ENCODE results near the gene TMEM235. TPM values are rescaled to one million over a fixed set of nuclear protein-coding genes. Genes with fewer than 3 reads are reported as not detected.
A peak's percentile ranks its signal among the peaks of the same experiment; 100 is the strongest.

Gene TMEM235
- total and polyA plus RNA-seq, 2 experiments from 2014 or later: not detected

DNA sequence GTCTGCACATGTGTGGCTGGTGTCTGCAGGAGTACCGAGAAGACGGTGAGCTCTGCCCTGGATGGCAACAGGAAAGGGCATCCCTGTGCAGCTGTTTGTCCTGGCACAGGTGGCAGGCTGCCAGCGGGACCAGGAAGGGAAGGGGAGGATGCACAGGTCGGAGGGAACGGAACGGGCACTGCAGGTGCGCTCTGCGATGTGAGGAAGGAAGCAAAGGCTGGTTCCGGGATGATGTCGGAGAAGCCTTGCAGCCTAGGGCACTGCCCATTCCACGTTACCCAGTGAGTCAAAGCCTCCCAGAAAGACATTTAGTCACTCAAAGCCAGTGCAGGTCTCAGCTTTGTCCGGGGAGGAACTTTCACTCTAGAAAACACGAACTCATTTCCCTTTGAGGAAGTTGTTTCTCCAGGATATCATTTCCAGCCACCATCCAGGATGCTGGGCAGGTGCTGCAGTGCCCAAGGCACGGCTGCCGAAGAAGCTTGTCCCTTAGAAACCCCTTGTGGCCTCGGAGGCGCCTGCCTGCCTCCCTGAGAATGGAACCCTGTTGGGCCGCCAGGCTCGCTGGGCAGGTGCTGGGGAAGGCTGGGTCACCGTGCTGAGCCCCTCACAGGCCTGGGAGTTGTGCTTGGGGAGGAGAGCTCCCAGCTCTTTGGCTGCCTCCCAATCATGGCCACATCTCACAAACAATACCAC lies 4.5 kb upstream of the TMEM235 start:
- no peak overlapping the region for H3K27ac Mint-ChIP-seq
- H3K27ac ChIP-seq (ENCODE audit: low read depth): no peak overlapping the region
- peaks cover 11% of the 10 kb centered on the region for H3K36me3 ChIP-seq (ENCODE audit: insufficient read depth)
- peaks cover 17% of the 10 kb centered on the region for H3K27me3 ChIP-seq (ENCODE audit: insufficient read depth)
- H2AFZ ChIP-seq: no peak overlapping the region
- H3K4me2 ChIP-seq: no peak overlapping the region
- no peak for DNase-seq (ENCODE audit: low spot score)
- H3K9me2 ChIP-seq (ENCODE audit: insufficient read depth): no peaks in the 10 kb centered on the region
- peak; percentile 14 for ATAC-seq
- TF ChIP-seq STAT1 (IDR thresholded peaks at IDR 0.05; ENCODE audit: unreplicated experiment): no peak
- no peak for TF ChIP-seq EZH2 (IDR thresholded peaks at IDR 0.05; ENCODE audit: low read depth, unreplicated experiment)
- no peak for TF ChIP-seq ZNF331 (CRISPR knock-in tag; IDR thresholded peaks at IDR 0.05; ENCODE audit: low read depth)
- TF ChIP-seq, protein P1, sequence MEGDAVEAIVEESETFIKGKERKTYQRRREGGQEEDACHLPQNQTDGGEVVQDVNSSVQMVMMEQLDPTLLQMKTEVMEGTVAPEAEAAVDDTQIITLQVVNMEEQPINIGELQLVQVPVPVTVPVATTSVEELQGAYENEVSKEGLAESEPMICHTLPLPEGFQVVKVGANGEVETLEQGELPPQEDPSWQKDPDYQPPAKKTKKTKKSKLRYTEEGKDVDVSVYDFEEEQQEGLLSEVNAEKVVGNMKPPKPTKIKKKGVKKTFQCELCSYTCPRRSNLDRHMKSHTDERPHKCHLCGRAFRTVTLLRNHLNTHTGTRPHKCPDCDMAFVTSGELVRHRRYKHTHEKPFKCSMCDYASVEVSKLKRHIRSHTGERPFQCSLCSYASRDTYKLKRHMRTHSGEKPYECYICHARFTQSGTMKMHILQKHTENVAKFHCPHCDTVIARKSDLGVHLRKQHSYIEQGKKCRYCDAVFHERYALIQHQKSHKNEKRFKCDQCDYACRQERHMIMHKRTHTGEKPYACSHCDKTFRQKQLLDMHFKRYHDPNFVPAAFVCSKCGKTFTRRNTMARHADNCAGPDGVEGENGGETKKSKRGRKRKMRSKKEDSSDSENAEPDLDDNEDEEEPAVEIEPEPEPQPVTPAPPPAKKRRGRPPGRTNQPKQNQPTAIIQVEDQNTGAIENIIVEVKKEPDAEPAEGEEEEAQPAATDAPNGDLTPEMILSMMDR (conservative IDR thresholded peaks at IDR 0.05; ENCODE audit: low read depth in 2 of 2): no peak
- TF ChIP-seq, protein P2, sequence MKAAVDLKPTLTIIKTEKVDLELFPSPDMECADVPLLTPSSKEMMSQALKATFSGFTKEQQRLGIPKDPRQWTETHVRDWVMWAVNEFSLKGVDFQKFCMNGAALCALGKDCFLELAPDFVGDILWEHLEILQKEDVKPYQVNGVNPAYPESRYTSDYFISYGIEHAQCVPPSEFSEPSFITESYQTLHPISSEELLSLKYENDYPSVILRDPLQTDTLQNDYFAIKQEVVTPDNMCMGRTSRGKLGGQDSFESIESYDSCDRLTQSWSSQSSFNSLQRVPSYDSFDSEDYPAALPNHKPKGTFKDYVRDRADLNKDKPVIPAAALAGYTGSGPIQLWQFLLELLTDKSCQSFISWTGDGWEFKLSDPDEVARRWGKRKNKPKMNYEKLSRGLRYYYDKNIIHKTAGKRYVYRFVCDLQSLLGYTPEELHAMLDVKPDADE (IDR thresholded peaks at IDR 0.05): no peak
- no peak for TF ChIP-seq ZNF114 (CRISPR knock-in tag; IDR thresholded peaks at IDR 0.05)
- H3F3A ChIP-seq (replicated peaks; ENCODE audit: low read depth): peaks cover 31% of the 10 kb centered on the region
- no peak overlapping the region for H3K4me3 Mint-ChIP-seq
- no peaks in the 10 kb centered on the region for H3K9me3 Mint-ChIP-seq
- peaks cover 18% of the 10 kb centered on the region for H3K27me3 Mint-ChIP-seq (ENCODE audit: insufficient read depth, low read depth, poor library complexity)
- H3K36me3 Mint-ChIP-seq (ENCODE audit: low read depth): peaks cover 28% of the 10 kb centered on the region
- H3K4me1 ChIP-seq (ENCODE audit: insufficient read depth): no peaks in the 10 kb centered on the region
- peaks cover 7% of the 10 kb centered on the region for H3K4me1 Mint-ChIP-seq
- no peak overlapping the region for H3K4me3 ChIP-seq
- no peaks in the 10 kb centered on the region for H3K79me2 ChIP-seq (replicated peaks; ENCODE audit: insufficient read depth)
- H4K20me1 ChIP-seq (replicated peaks; ENCODE audit: insufficient read depth): no peaks in the 10 kb centered on the region; the same call in 1 of the 2 replicates

DNA sequence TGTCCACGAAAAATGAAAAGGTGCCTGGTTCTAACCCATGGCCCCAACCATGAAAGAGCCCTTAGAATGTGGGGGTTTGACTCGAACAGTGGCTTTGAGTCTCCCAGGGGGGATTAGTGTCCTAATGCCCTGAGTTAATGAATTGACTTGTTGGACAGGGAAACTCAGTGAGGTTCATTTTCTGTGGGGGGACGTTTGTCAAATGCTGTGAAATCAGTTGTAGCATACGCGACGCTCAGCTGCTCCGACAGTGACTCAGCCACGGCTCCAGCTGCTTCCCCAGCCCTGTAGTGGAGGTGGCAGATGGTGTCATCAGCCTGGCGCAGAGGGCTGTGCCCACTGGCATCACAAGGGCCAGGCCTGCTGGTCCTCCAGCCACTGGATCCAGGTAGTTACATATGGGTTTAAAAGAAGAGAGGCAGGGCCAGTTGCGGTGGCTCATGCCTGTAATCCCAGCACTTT lies 3.9 kb upstream of the TMEM235 start:
- Histone ChIP-seq H4K20me1 (replicated peaks; ENCODE audit: insufficient read depth) (no peaks in the 10 kb centered on the region; the same call in 1 of the 2 replicates), H3K4me2 (no peak overlapping the region), H3K27me3 (ENCODE audit: insufficient read depth) (peaks cover 21% of the 10 kb centered on the region), H3K79me2 (replicated peaks; ENCODE audit: insufficient read depth) (no peaks in the 10 kb centered on the region), H3F3A (replicated peaks; ENCODE audit: low read depth) (peaks cover 28% of the 10 kb centered on the region), H3K9me2 (ENCODE audit: insufficient read depth) (no peaks in the 10 kb centered on the region), H3K36me3 (ENCODE audit: insufficient read depth) (peaks cover 9% of the 10 kb centered on the region), H3K27ac (ENCODE audit: low read depth) (no peak overlapping the region), H2AFZ (no peak overlapping the region), H3K4me3 (no peak overlapping the region), H3K4me1 (ENCODE audit: insufficient read depth) (no peaks in the 10 kb centered on the region)
- no peak overlapping the region for H3K27ac Mint-ChIP-seq
- no peak overlapping the region for H3K4me3 Mint-ChIP-seq
- peaks cover 20% of the 10 kb centered on the region for H3K27me3 Mint-ChIP-seq (ENCODE audit: insufficient read depth, low read depth, poor library complexity)
- H3K9me3 Mint-ChIP-seq: no peaks in the 10 kb centered on the region
- peaks cover 27% of the 10 kb centered on the region for H3K36me3 Mint-ChIP-seq (ENCODE audit: low read depth)
- H3K4me1 Mint-ChIP-seq: peaks cover 7% of the 10 kb centered on the region
- DNase-seq (ENCODE audit: low spot score) (no peak), ATAC-seq (no peak)
- no peak for TF ChIP-seq NANOG (IDR thresholded peaks at IDR 0.05; ENCODE audit: borderline replicate concordance)
- TF ChIP-seq, protein P3, sequence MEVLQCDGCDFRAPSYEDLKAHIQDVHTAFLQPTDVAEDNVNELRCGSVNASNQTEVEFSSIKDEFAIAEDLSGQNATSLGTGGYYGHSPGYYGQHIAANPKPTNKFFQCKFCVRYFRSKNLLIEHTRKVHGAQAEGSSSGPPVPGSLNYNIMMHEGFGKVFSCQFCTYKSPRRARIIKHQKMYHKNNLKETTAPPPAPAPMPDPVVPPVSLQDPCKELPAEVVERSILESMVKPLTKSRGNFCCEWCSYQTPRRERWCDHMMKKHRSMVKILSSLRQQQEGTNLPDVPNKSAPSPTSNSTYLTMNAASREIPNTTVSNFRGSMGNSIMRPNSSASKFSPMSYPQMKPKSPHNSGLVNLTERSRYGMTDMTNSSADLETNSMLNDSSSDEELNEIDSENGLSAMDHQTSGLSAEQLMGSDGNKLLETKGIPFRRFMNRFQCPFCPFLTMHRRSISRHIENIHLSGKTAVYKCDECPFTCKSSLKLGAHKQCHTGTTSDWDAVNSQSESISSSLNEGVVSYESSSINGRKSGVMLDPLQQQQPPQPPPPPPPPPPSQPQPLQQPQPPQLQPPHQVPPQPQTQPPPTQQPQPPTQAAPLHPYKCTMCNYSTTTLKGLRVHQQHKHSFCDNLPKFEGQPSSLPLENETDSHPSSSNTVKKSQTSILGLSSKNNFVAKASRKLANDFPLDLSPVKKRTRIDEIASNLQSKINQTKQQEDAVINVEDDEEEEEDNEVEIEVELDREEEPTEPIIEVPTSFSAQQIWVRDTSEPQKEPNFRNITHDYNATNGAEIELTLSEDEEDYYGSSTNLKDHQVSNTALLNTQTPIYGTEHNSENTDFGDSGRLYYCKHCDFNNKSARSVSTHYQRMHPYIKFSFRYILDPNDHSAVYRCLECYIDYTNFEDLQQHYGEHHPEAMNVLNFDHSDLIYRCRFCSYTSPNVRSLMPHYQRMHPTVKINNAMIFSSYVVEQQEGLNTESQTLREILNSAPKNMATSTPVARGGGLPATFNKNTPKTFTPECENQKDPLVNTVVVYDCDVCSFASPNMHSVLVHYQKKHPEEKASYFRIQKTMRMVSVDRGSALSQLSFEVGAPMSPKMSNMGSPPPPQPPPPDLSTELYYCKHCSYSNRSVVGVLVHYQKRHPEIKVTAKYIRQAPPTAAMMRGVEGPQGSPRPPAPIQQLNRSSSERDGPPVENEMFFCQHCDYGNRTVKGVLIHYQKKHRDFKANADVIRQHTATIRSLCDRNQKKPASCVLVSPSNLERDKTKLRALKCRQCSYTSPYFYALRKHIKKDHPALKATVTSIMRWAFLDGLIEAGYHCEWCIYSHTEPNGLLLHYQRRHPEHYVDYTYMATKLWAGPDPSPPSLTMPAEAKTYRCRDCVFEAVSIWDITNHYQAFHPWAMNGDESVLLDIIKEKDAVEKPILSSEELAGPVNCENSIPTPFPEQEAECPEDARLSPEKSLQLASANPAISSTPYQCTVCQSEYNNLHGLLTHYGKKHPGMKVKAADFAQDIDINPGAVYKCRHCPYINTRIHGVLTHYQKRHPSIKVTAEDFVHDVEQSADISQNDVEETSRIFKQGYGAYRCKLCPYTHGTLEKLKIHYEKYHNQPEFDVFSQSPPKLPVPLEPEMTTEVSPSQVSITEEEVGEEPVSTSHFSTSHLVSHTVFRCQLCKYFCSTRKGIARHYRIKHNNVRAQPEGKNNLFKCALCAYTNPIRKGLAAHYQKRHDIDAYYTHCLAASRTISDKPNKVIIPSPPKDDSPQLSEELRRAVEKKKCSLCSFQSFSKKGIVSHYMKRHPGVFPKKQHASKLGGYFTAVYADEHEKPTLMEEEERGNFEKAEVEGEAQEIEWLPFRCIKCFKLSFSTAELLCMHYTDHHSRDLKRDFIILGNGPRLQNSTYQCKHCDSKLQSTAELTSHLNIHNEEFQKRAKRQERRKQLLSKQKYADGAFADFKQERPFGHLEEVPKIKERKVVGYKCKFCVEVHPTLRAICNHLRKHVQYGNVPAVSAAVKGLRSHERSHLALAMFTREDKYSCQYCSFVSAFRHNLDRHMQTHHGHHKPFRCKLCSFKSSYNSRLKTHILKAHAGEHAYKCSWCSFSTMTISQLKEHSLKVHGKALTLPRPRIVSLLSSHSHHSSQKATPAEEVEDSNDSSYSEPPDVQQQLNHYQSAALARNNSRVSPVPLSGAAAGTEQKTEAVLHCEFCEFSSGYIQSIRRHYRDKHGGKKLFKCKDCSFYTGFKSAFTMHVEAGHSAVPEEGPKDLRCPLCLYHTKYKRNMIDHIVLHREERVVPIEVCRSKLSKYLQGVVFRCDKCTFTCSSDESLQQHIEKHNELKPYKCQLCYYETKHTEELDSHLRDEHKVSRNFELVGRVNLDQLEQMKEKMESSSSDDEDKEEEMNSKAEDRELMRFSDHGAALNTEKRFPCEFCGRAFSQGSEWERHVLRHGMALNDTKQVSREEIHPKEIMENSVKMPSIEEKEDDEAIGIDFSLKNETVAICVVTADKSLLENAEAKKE (CRISPR knock-in tag; IDR thresholded peaks at IDR 0.05): no peak
